Stimulated activated effector memory CD8-positive, alpha-beta T cell treated with anti-CD3 and anti-CD28 coated beads, Interleukin-12 subunit alpha, Interleukin-12 subunit beta, amount 100 ng/mL, for 72 hours (primary cell): ENCODE data around the gene NHERF1.
A peak's percentile ranks its signal among the peaks of the same experiment; 100 is the strongest.

Experiments used
- ATAC-seq: fragments of 150-1000 bp; cut with Tn5 transposase; 2 replicates; pipeline ENCODE4 v1.10.0; 2021
- DNase-seq, 2 donors: peaks; one replicate each; pipeline ENCODE4 v3.0.0; 2021 to 2022; ENCODE audit warnings: low spot score in 2 of 2
- H3K27ac Mint-ChIP-seq: one replicate; pipeline ENCODE4 v1.8.0; 2022; ENCODE audit warnings: mild to moderate bottlenecking, mixed read lengths
- H3K36me3 Mint-ChIP-seq: one replicate; pipeline ENCODE4 v1.8.0; 2022; ENCODE audit warnings: mild to moderate bottlenecking, mixed read lengths
- H3K4me1 Mint-ChIP-seq: one replicate; pipeline ENCODE4 v1.8.0; 2022; ENCODE audit warnings: mixed read lengths
- H3K4me3 Mint-ChIP-seq: one replicate; pipeline ENCODE4 v1.8.0; 2022; ENCODE audit warnings: mild to moderate bottlenecking, mixed read lengths
- H3K9me3 Mint-ChIP-seq: one replicate; pipeline ENCODE4 v1.8.0; 2022; ENCODE audit warnings: mixed read lengths

Gene NHERF1

GRCh38 chr17:74796211-74796610 lies 47.8 kb downstream of the NHERF1 start:
- ATAC-seq (no peak), DNase-seq (no peak)
- Mint-ChIP-seq H3K27ac (no peak overlapping the region), H3K4me3 (no peak overlapping the region), H3K4me1 (peaks cover 6% of the 10 kb centered on the region), H3K36me3 (peaks cover 49% of the 10 kb centered on the region), H3K9me3 (no peaks in the 10 kb centered on the region)

GRCh38 chr17:74796866-74797265 lies 48.4 kb downstream of the NHERF1 start:
- H3K4me1 Mint-ChIP-seq, result no peaks in the 10 kb centered on the region
- no peak overlapping the region for H3K4me3 Mint-ChIP-seq
- ATAC-seq (no peak), DNase-seq (no peak)
- H3K36me3 Mint-ChIP-seq, result peaks cover 45% of the 10 kb centered on the region
- no peaks in the 10 kb centered on the region for H3K9me3 Mint-ChIP-seq
- no peak overlapping the region for H3K27ac Mint-ChIP-seq

- peaks cover 49% of the 10 kb centered on the region for H3K36me3 Mint-ChIP-seq
- H3K4me3 Mint-ChIP-seq, result no peak overlapping the region
- no peak overlapping the region for H3K27ac Mint-ChIP-seq
- no peaks in the 10 kb centered on the region for H3K4me1 Mint-ChIP-seq
- ATAC-seq (no peak), DNase-seq (no peak)
- H3K9me3 Mint-ChIP-seq, result no peaks in the 10 kb centered on the region
Observed at GRCh38 chr17:74797824-74798223, 49.4 kb downstream of the NHERF1 start.

- Mint-ChIP-seq H3K4me1 (no peaks in the 10 kb centered on the region), H3K27ac (no peak overlapping the region), H3K36me3 (peaks cover 47% of the 10 kb centered on the region), H3K4me3 (no peak overlapping the region), H3K9me3 (no peaks in the 10 kb centered on the region)
- DNase-seq, result no peak
- ATAC-seq, result no peak
Observed at GRCh38 chr17:74798239-74798707, 49.8 kb downstream of the NHERF1 start.

GRCh38 chr17:74799097-74799496 lies 50.7 kb downstream of the NHERF1 start:
- Mint-ChIP-seq H3K36me3 (peaks cover 54% of the 10 kb centered on the region), H3K4me3 (no peak overlapping the region), H3K4me1 (no peaks in the 10 kb centered on the region), H3K9me3 (no peaks in the 10 kb centered on the region), H3K27ac (peak overlapping the region; percentile 48)
- DNase-seq (no peak), ATAC-seq (no peak)

DNA sequence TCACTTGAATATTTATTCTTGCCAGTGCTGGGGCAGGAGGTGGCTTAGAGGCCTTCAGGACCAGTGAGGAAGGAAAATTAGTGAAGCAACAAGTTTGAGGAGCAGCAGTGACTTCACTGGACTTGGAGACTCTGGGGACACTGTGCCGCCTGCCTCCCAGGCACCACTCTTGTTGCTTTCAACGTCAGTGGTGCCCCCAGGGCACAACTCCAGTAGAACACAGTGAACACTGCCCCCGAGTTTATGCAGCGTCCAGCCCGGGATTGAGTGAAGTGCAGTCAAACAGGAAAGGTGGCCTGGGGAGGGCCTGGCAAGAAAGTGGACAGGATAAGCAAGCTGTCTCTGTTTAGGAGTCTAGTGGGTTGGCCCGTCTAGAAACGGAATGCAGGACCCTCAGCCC lies 52.1 kb downstream of the NHERF1 start:
- ATAC-seq (no peak), DNase-seq (no peak)
- Mint-ChIP-seq H3K36me3 (peaks cover 43% of the 10 kb centered on the region), H3K9me3 (no peaks in the 10 kb centered on the region), H3K4me1 (no peaks in the 10 kb centered on the region), H3K27ac (no peak overlapping the region), H3K4me3 (no peak overlapping the region)

DNA sequence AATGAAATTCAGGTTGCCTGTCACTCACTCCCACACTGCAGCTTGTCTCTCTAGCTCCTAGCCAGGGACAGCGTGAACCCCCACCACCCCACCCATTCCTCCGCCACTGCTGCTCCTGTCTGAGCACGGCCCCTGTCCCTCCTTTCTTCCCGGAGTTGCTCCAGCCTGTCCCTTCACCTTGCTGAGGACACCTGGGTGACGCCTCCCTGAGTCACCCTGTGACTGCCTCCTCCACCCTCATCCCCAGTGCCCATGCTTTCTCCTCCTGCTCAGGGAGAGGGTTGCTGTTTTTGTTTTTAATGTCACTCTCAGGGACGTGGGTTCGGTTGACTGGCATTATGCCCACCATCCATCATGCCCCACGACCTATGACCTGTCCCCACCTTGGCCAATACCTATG lies 53.5 kb downstream of the NHERF1 start:
- Mint-ChIP-seq H3K4me1 (no peaks in the 10 kb centered on the region), H3K27ac (no peak overlapping the region), H3K36me3 (peaks cover 32% of the 10 kb centered on the region), H3K9me3 (no peaks in the 10 kb centered on the region), H3K4me3 (no peak overlapping the region)
- ATAC-seq (no peak), DNase-seq (no peak)

GRCh38 chr17:74803388-74803930 lies 55.0 kb downstream of the NHERF1 start:
- ATAC-seq, result no peak
- Mint-ChIP-seq H3K4me3 (no peak overlapping the region), H3K36me3 (peaks cover 38% of the 10 kb centered on the region), H3K27ac (no peak overlapping the region), H3K9me3 (no peaks in the 10 kb centered on the region), H3K4me1 (no peaks in the 10 kb centered on the region)
- no peak for DNase-seq

GRCh38 chr17:74803971-74804370 lies 55.5 kb downstream of the NHERF1 start:
- Mint-ChIP-seq H3K27ac (no peak overlapping the region), H3K4me3 (no peak overlapping the region), H3K36me3 (peaks cover 38% of the 10 kb centered on the region), H3K9me3 (no peaks in the 10 kb centered on the region), H3K4me1 (no peaks in the 10 kb centered on the region)
- DNase-seq (no peak), ATAC-seq (no peak)

DNA sequence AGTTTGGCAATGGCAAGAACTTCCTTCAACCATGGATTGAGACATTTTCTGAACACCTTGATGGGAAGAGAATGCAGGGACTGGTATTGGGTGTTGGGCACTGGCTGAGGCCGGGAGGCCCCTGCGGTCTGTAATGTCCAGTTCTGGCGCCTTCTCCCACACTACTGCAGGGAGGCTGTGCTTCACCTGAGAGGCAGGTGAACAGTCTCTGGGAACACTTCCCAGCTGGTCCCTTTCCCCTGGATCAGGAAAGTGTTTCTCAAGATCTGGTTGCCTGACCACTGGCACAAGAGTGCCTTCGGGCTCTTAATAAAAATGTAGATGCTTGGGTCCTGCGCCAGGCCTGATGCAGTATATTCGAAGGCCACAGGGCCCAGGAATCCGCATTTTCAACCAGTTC lies 56.3 kb downstream of the NHERF1 start:
- no peak for ATAC-seq
- no peaks in the 10 kb centered on the region for H3K9me3 Mint-ChIP-seq
- no peak for DNase-seq
- H3K4me3 Mint-ChIP-seq, result no peak overlapping the region
- no peaks in the 10 kb centered on the region for H3K4me1 Mint-ChIP-seq
- H3K36me3 Mint-ChIP-seq, result peaks cover 35% of the 10 kb centered on the region
- H3K27ac Mint-ChIP-seq, result no peak overlapping the region

- DNase-seq (no peak), ATAC-seq (no peak)
- peaks cover 29% of the 10 kb centered on the region for H3K36me3 Mint-ChIP-seq
- no peak overlapping the region for H3K4me3 Mint-ChIP-seq
- H3K4me1 Mint-ChIP-seq, result no peaks in the 10 kb centered on the region
- no peak overlapping the region for H3K27ac Mint-ChIP-seq
- no peaks in the 10 kb centered on the region for H3K9me3 Mint-ChIP-seq
Observed at GRCh38 chr17:74805591-74805991, 57.2 kb downstream of the NHERF1 start.

DNA sequence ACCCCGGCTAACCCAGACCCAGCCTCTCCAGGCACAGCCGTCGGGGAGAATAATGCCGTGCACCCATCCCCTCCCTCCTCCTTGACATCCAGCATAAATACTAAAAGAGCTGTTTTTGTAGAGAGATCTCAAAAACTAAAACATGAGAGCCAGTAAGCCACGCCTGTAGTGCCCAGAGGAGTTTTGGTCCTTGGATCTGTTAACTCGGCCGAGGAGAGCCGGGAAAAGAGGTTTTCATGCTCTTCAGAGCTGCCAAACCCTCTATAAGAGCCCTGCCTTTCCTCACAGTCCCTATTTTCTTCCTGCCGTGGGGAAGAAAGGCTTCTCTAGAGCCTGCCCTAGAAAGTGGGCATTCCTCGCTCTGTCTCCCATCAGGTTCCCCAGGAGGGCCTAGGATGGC lies 57.9 kb downstream of the NHERF1 start:
- Mint-ChIP-seq H3K27ac (no peak overlapping the region), H3K36me3 (peaks cover 29% of the 10 kb centered on the region), H3K4me1 (no peaks in the 10 kb centered on the region), H3K4me3 (no peak overlapping the region), H3K9me3 (no peaks in the 10 kb centered on the region)
- ATAC-seq (no peak), DNase-seq (no peak)

- Mint-ChIP-seq H3K9me3 (no peaks in the 10 kb centered on the region), H3K4me3 (no peak overlapping the region), H3K27ac (no peak overlapping the region), H3K4me1 (no peaks in the 10 kb centered on the region), H3K36me3 (peaks cover 21% of the 10 kb centered on the region)
- no peak for ATAC-seq
- no peak for DNase-seq
Observed at GRCh38 chr17:74807441-74807840, 59.0 kb downstream of the NHERF1 start.

DNA sequence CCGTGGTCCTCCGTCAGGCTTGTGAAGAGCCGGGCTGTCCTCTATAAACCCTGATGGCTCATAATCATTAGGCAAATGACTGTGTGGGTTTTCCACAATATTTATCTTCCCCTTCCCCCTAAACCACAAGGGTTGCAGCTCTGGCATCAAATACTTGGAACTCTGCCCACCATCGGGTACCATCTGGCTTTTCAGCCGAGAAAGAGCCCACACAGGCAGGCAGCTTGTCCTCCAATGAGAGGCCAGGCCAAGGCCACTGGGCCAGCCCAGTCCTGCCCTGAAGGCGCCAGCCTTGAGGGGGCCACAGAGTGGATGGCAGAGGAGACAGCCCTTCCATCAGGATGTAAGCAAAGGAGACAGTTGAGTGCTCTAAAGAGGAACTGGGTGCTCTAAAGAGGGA lies 59.5 kb downstream of the NHERF1 start:
- Mint-ChIP-seq H3K4me3 (no peak overlapping the region), H3K4me1 (no peaks in the 10 kb centered on the region), H3K36me3 (peaks cover 16% of the 10 kb centered on the region), H3K9me3 (no peaks in the 10 kb centered on the region), H3K27ac (no peak overlapping the region)
- DNase-seq (no peak), ATAC-seq (no peak)

DNA sequence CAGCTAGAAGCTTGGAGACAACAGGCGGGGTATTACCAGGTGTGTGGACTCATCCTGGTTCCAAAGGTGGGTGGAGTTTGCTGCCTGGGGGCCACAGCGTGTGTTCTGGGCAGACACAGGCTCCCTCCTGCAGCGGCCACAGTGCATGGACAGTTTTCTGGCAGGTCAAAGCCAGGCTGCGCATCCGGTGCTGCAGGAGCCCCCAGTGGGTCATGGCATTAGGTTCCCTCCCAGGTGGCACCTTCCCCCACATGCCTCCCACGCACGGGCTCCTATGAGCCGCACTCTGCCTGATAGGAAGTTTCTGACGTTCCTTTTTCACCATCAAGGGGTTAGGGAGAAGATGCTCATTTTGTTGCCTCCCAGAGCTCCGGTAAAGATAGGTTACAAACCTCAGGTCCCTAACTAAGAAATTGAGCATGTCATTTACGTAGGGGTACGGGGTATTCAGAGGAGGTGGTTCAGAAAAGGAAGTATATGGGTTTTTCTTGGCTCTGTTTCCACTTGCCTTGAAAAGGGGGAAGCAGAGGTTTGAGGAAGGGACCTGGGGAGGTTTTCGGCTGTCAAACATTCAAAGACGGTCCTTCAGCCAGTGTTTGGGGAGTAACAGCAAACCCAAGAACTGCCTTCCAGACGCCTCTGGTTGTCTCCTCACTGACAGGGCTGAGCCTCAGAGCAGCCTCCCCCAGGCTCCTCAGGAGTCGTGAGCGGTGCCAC lies 60.4 kb downstream of the NHERF1 start:
- ATAC-seq, result no peak
- Mint-ChIP-seq H3K9me3 (no peaks in the 10 kb centered on the region), H3K36me3 (peaks cover 11% of the 10 kb centered on the region), H3K4me3 (no peak overlapping the region), H3K27ac (no peak overlapping the region), H3K4me1 (no peaks in the 10 kb centered on the region)
- no peak for DNase-seq

GRCh38 chr17:74810699-74811485 lies 62.5 kb downstream of the NHERF1 start:
- no peaks in the 10 kb centered on the region for H3K9me3 Mint-ChIP-seq
- H3K4me1 Mint-ChIP-seq, result peaks cover 2% of the 10 kb centered on the region
- DNase-seq (no peak), ATAC-seq (no peak)
- H3K27ac Mint-ChIP-seq, result no peak overlapping the region
- no peak overlapping the region for H3K4me3 Mint-ChIP-seq
- peaks cover 13% of the 10 kb centered on the region for H3K36me3 Mint-ChIP-seq
